Astrocyte (in vitro differentiated cells and primary cell): ENCODE data around the gene CNTNAP2.

ENCODE experiments used
- CTCF ChIP-seq: IDR thresholded peaks from 2 replicates; pipeline ENCODE4 v1.5.1; 2011; ENCODE audit warnings: low read depth, mild to moderate bottlenecking, inconsistent platforms, low read length, moderate library complexity; ENCODE audit not compliant: insufficient read depth
- EZH2 ChIP-seq: IDR thresholded peaks from 2 replicates; pipeline ENCODE4 v1.6.1; 2012; ENCODE audit warnings: mild to moderate bottlenecking, low read length, inconsistent platforms; ENCODE audit not compliant: insufficient read depth

- no peak for TF ChIP-seq CTCF
- no peak for TF ChIP-seq EZH2
These were observed 1302.4 kb downstream of the CNTNAP2 start for GRCh38 chr7:147418966-147419365.
